AG20443 (cell line): ENCODE data around the gene TBKBP1.
A peak's percentile ranks its signal among the peaks of the same experiment; 100 is the strongest.

ENCODE experiments used
- DNase-seq: peaks from one replicate; pipeline ENCODE4 v3.0.0; 2012; ENCODE audit warnings: low spot score, mixed read lengths

TBKBP1 gene

DNA sequence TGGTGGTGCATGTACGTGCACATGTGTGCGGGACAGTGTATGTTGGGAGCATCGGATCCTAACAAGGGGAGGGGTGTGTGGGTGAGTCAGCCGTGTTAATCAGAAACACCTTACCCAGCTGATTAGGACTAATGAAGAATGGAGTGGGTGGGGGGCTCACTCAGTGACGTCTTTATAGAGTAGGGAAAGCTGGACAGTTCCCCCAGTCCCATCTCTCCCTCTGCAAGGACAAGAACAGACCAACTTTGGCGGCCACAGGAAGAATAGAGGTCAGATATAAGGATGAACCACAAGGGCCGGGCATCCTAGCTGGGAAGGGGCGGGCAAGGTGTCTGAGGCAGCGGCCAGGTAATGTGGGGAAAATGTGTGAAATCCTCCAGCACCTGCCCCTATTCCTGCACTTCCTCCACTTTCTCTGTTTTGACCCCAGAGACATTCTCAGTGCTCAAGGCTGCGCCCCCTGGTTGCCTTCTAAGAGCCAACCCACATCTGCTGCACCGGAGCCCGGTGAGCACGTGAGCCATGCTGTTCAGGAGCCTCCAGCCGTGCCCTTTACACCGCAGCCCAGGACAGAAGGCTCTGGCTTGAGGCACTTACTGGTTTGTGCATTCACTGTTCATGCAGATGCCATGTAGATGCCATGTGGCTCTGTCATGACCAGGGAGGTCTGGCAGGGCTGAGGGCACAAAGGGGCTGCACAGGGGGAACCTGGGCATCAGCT, 20.2 kb downstream of the TBKBP1 start:
- no peak for DNase-seq

DNA sequence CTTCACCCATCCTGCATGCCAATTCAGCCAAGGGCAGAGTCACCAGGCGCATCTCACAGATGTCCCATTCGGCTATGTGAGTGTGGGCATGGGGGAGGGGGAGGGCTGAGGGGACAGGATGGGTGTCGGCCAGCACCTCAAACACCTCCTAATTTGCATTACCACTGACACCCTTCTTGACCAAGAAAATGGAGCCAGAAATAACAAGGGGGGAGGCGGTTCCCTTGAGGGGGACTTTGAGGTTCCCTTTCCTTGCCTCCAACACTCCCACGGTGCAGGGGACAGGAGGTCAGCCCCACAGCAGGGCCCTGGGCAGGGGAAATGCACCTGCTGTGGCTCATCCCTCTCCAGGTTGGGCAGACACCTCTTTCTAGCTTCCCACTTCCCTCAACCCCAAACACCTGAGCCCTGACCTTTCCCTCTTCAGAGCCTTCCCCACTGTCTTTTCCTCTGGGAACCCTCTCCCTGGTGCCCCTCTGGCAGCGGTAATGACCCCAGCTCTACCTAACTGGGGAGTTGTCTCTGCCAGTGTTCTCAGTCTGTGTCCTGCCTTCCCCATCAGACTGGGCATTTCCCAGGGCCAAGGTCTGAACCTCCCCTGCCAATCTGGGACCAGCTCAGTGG, 20.9 kb downstream of the TBKBP1 start:
- no peak for DNase-seq

DNA sequence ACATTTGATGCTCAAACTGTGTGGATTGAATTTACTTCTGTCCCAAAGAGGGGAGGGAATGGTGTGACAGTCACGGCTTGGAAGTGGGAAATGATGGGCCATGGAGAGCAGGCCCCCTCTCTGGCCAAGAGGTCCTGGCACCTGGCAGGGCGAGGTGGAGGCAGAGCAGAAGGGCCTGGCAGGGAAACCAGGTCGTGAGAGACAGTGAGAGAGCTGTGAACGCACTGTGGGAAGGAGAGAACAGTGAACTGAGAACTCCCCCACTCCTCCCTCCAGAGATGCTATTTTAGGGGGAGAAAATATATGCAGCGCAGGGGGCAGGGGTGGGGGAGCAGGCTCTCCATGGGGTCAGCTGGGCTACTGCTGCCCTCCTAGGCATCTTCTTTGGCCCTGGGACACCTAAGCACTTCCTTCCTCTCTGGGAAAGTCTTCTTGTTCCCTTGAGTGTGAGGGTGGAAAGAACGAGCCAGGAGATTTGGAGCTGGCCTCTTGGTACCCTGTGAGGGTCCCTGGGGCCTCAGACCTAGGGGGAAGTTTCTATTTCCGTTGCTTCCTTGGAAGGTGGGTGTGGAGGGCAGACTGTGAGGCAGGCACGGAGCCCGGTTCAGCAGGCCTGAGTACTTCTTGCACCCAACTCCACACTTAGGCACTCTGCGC, 21.8 kb downstream of the TBKBP1 start:
- no peak for DNase-seq

DNA sequence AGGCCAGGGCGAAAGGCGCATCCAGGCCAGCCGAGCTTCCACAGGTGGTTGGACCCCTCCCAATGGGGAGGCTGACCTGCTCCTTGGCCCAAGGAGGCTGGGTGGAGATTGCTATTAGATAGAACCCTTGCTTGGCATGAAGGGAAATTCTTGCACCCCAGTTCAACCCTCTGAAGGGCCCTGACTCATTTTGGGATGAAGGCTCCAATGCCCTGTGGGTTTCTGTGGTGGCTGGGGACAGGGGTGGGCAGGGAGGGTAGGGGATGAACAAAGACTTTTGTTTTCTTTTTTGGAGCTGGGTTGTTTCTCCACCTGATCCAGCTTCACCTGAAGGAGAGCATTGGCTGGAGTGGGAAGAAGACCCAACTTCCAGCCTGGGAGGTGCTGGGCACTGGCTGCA, 22.4 kb downstream of the TBKBP1 start:
- no peak for DNase-seq

DNA sequence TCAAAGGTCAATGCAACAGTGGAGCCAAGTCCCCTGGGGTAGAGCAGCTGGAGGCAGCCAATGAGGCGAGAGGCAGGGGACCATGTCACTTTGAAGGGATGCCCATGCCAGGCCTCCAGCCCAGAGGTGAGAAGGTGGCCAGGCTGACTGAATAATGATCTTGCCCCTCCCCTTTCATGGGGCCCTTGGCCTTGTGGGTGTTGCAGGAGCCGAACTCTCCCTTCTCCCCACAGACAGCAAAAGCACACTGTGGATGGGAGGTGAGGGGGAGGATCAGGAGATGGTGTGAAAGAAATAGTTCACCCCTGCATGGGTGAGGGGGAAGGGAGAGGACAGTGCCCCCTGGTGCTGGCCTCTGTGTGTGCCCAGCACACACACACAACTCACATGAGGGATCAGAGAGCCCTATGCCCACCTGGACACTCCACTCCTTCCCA, 23.3 kb downstream of the TBKBP1 start:
- DNase-seq, result no peak

DNA sequence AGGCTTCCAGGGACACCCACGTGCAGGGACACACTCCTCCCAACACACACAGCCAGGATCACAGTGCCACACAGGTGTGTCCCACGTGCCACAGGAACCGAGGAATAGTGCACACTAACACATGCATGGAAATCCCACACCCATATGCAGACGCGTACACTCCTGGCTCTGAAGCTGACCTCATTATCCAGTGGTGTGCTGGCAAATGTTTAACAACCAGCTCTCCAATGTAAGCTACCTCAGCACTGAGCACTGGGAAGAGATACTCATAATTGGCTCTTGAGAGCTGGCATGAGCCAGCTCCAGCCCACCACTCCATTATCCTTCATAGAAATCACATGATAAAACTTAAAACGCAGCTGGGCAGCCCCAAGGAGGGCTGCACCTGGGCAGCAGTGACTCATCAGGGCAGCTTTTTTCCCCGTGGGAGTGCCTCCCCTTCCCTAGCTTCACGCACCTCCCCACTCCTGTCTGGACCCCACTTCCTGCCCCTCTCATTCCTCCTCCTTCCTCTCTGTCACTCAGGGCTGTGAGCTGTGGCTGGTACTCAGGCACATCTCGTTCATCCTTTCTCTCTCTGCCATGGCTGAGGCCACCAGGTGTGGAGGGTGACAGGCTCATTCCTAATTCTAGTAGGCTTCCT, 24.1 kb downstream of the TBKBP1 start:
- DNase-seq, result no peak

DNA sequence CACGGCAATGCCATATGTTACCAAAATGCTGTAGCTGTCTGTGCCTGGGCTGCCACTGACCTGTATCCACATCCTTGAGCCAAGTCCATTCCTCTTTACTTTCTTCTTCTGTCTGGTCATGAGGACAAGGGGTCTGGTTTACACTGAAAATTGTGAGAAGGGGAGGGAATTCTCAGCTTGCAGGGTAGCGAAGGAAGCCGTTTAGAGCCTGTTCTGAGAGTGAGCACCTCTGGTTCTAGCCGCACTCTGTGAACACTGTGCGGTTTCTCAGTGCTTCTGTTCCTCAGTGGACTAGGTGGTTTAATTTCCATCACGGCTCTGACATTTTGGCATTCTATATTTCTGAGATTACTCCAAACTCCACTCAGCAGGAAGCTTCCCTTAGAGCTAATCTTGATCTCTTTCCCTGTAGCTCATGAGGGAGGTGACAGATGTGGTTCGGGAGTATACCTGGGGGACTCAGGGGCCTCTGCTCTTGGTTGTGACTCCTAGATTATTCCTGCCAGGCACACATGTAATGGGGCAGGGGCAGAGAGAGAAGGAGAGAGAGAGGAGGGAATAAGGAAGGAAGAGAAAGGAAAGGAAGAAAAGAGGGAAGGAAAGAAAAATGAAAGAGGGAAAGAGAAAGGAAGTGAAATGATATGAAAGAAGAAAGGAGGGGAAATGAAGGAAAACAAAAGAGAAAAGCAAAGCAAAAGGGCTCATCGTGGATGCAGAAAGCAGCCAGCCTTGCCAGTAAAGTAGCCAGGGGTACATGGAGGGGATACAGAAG, 24.9 kb downstream of the TBKBP1 start:
- DNase-seq, result no peak

DNA sequence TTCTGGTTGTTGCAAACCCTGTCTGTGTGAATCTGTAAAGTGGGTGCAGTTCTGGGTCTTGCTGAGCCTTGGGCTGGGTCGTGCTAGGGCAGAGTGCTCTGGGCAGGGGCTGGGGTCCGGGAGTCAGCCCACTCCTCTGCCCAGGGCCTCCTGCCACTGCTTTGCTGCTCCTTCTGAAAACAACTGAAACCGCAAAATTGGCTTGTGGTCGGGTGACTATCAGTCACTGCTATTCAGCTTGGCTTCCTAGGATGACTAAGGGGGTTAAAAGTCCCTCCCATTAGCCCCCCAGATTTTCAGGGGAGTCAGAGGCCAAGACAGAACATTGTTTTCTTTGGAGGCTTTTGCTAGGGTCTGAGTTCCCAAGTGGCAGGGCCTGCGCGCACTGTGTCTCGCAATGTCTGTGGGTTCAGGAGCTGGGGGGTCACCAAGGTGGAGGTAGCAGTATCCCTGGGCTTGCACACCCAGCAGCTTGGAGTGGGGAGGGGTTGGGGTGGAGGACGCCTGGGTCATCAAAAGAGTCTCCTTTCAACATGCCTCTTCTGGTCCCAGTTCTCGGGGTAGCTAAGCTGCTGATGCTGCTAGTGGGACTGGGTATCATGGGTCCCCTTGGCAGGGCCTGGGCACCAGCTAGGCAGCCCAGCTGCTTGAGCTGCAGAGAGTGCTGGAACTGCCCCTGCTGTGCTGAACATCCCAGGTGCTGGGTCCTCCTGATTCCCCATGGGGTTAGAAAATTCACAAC, 25.6 kb downstream of the TBKBP1 start:
- DNase-seq, result peak; percentile 74

DNA sequence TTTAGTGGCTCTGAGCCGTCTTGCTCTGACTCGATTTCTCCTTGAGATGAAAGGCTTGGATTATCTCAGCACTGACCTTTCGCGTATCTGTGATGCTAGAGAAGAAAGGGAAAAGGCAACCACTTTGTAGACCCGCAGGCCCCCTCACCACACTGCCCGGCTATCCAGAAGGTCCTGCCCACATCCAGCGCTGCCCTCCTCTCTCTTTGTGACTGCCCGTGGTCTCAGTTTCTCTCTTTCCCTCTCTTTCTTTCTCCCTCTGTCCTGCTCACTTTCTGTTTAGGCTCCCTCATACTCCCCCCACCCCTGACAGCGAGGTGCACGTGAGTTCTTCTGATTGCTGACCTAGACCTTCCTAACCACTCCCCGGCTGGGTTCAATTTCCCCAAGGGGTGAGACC, 26.2 kb downstream of the TBKBP1 start:
- DNase-seq, result no peak

DNA sequence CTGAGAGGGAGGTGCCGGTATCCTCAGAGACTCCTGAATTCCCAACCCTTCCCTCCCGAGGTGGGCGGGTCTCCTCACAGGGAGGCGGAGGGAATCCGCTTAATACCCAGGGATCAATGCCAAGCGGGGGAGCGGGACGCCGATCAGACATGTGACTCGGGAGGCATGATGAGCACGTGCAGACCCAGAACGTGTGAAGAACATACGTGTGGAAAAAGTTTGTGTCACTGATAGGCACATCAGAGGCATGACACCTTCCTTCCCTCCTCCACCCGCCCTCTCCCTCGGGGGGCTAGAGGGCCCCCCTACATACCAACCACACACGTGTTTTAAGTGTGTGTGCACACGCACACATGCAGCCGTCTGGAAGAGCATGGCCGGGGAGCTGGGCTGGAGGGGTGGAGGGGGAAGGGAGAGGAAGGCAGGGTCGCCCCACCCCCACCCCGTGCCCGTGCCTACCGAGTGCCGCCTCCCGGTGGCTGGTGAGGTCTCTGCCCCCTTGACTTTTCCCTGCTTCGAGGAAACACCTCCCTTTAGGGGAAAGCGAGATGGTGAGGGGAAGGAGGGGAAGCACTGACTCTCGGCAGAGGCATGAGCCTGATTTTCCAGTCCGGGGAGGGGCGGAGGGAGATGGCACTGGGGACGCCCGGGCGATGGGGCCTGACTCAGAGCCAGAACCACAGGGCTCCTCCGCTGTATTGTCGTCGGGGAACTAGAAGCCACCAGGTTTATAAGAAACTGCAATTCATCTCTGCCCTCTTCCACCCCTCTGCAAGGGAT, 27.0 kb downstream of the TBKBP1 start:
- peak; percentile 74 for DNase-seq

DNA sequence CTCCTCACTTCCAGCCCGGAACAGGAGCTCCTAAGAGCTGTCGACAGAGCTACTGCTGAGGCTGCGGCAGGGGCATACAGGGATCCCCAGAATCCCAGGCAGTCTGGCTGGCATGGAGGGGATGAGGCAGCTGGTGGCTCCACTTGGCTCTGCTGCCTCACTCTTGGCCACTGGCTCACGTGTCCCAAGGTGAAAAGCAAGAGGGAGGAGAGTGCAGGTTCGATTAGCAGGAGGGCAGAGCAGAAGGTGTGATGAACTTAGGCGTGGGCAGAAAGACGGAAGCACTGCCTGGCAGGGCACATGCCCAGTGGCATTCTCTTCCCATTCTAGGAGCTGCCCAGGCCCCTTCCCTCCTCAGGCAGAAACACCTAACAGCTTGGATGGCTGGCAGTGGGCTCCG, 27.8 kb downstream of the TBKBP1 start:
- DNase-seq, result no peak

DNA sequence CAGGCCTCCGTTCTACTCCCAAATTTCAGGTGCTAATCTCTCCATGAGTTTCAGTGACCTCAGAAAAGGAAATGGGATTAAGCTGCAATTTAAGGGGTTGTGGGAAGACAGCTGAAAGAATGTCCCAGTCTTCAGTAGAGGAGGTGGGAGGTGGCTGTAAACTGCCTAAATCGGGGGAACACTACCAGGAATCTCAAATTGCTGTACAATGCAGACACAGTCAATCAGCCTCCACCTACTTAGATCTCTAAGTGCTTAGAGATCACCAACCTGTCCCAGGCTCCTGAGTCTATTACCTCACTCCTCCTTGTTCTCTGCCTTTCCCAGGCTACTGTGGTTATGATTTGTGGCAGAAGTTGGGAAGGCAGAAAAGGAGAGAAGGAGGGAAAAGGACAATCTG, 30.7 kb downstream of the TBKBP1 start:
- DNase-seq, result no peak

DNA sequence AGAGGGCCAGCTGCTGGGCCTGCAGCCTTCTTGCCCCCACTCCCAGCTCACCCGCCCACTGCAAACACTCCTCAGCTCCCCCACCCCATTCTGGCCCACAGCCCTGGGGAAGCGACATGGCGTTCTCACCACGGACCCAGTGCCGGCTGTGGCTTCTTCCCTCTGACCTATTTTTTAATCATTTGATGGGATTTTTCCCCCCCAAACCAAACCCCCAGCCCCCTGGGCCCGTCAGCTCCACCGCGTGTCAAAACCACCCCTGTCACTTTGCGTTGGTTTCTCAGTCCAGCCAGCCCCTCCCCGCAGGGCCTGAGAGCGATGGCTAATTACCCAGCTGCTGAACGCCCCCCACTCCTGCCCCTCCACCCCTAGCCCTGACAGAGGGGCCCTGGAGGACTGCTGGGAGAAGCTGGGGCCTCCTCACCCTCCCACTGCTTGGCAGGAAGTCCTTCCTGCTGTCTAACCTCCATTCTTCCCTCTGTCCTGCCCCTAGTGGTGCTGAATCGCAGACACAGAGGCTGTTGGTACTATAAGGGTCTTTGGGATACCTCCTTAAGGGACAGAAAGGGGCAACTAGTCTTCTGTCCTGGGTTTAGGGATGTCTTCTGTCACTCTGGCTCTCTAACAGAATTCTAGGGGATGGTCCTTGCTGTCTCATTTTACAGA, 31.6 kb downstream of the TBKBP1 start:
- DNase-seq, result no peak

DNA sequence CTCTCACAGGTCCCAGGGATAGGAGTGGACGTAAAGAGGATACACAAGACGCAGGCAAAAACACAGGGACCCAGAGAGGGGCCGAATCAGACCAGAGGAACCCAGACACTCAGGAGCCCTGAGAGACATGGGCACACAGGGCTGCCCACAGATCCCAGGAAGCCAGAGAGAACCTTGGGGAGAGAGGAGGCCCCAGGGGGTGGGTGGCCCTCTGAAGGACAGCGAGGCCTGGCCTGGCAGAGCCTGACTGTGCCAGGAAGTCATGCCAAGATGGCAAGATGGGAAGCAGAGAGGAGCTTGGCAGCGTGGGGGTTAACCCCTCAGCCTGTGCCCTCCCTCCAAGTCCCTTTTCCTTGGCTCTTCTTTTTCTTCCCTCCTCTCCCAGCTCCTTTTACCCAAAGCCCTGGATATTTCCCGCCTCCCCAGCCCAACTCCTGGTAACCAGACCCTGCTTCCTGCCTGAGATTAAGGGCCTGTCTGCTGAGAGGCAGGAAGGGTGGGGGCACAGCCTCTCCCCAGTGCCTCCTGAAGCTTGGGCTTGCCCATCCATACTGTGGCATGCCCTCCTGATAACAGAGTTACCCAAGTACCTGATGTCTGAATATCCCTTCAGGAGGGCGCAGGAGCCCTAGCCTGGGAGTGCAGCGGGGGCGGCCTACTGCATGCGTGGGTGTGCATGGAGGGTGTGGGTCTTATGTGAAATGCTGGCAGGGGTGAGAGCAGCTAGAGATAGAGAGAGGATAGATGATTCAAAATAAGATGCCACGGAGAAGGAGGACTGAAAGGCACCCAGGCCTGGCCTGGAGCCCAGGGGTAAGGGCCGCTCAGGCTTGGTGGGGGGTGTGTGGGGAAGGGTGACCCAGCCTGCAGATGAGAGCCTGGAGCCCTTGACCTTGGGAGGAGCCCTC, 33.1 kb downstream of the TBKBP1 start:
- DNase-seq, result no peak

DNA sequence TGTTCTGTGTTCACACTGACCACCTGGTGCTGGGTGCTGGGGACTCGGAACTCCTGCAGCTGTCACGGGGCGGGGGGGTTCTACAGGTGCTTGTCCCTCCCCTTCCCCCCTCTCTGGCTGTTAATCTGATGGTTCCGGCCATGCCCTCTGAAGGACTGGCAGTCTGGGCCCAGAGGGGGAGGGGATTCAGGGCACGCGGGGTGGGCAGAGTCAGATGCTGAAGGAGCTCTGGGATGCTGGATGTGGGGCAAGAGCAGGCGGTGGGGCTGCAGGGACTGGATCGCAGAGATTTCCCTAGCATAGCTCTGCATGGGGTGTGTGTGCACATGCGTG, 33.7 kb downstream of the TBKBP1 start:
- no peak for DNase-seq

DNA sequence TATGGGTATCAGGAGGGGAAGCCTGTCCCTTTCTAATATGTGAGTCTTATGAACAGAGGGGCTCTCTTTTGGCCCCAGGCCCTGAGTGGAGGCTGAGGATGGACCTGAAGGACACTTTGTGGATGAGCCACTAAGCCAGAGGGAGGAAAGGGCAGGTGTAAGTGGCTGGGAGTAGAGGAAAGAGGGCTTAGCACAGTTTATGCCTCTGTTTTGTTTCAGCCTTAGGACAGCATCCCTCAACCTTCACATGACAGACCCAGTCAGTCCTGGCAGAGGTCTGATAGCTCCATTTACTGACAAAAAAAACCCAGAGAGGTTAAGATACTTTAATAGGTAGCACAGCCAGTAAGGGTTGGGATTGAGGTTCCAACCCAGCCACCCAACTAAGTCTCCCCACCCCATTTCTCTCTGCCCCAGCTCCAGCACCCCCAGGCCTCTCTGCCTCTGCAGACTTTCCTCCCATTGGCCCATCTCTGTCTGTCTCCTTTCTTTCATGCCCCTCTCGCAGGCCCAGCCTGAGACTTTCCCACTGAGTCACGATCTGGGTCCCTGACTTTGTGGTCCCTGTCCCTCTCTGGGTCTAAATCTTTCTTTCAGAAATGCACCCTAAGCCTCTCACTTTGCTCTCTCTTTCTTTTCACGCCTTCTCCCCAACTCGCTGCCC, 34.4 kb downstream of the TBKBP1 start:
- DNase-seq, result no peak

DNA sequence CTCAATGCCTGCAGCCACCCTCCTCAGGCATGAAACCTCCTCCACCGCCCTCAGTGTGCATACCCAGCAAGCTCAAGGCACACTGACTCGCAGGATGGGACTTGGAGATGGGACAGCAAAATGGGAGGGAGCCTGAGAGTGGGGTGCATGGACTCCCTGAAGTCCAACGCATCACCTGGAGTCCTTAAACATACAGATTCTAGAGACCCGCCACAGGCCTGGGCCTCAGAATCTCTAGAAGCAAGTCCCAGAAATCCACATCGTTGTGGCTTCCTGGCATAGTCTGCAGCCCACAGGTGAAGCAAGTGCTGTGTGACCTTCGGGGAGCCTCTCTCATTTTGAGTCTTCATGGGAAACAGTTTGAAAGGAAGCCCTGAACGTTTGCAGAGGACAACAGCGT, 35.5 kb downstream of the TBKBP1 start:
- no peak for DNase-seq

DNA sequence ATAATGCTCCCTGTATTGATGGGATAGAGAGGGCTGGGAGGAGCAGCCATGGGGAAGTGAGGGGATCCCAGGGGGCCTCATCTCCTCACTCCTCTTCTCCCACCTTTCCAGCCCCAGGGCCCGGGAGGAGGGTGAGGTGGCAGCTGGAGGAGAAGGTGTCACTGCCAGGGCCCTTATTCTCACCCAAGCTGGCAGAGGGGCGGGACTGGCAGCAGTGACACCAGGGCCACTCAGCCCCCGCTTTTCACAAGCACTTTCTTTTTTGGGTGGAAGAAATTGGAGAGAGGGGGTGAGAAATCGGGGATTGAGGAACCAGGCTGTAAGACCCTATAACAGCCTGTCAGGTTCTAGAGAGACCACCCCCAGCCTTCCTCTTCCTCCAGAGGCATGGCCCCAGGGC, 36.7 kb downstream of the TBKBP1 start:
- DNase-seq, result no peak

DNA sequence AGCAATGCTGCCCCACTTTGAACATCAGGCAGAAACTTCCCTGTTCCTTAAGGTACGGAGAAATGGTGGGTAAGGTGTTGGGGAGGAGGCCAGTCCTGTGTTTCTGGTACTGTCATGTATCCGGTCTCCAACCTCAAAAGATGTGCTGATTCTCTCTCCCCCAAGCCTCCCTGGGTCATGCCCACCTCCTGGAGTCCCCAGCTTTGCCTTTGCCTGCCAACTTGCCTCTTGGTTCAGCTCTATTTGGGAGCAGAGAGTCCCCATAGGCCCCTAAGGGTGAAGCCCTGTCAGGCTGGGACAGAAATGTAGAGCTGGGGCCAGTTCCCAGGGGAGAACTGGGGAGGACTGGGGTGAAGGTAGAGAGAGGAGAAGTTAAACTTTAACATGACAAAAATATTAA, 37.4 kb downstream of the TBKBP1 start:
- DNase-seq, result no peak
